Thyroid gland (tissue), 4 donors: Measurements from ENCODE around the gene RAPGEF4. TPM values are rescaled to one million over a fixed set of nuclear protein-coding genes. Genes with fewer than 3 reads are reported as not detected.

Experiments
- DNase-seq, 2 donors: peaks; one replicate each; pipeline ENCODE4 v3.0.0-alpha.2; 2019
- H3K27ac ChIP-seq, 3 donors: fragments of 200-600 bp; sonication (generic); 1 replicate in 2 of 3; 2 replicates in 1 of 3; pipeline ENCODE4 v1.5.1; 2016 to 2019; ENCODE audit warnings: mild to moderate bottlenecking in 1 of 3, moderate library complexity in 1 of 3
- H3K27me3 ChIP-seq: fragments of 200-600 bp; sonication (generic); one replicate; pipeline ENCODE4 v1.5.1; 2019
- H3K36me3 ChIP-seq, 2 donors: fragments of 200-600 bp; sonication (generic); one replicate each; pipeline ENCODE4 v1.5.1; 2016 to 2019
- H3K4me1 ChIP-seq, 2 donors: fragments of 200-600 bp; sonication (generic); one replicate each; pipeline ENCODE4 v1.5.1; 2017 to 2019
- H3K4me3 ChIP-seq, 3 donors: fragments of 200-600 bp; sonication (generic); replicated peaks in 1 of 3; 1 replicate in 2 of 3; 2 replicates in 1 of 3; pipeline ENCODE4 v1.5.1; 2016; ENCODE audit warnings: mild to moderate bottlenecking in 1 of 3
- H3K9me3 ChIP-seq: fragments of 200-600 bp; sonication (generic); one replicate; pipeline ENCODE4 v1.5.1; 2017
- CTCF ChIP-seq, 6 experiments: fragments of 200-600 bp in 3 of 6; fragments of 450-650 bp in 3 of 6; sonication (generic) in 3 of 6; IDR thresholded peaks; one replicate each; pipeline ENCODE4 v1.5.1; 2016 to 2019; ENCODE audit warnings: antibody characterized with exemption in 6 of 6, mild to moderate bottlenecking in 2 of 6, inconsistent platforms in 1 of 6, moderate library complexity in 1 of 6
- POLR2A ChIP-seq, 2 donors: fragments of 450-650 bp; IDR thresholded peaks; one replicate each; pipeline ENCODE4 v1.6.1; 2017; ENCODE audit warnings: antibody characterized with exemption in 2 of 2, mild to moderate bottlenecking in 2 of 2, moderate library complexity in 1 of 2
- WGBS, 2 donors: methylation state at CpG; one replicate each; pipeline ENCODE4 v1.1.5; 2017; 5-methylcytosine and 5-hydroxymethylcytosine counted together
- intact Hi-C: fragments of 100-400 bp; cut with DNase I; formaldehyde crosslinking; loops from one replicate; pipeline ENCODE4 v1.15.1; 2023
- total RNA-seq, 4 donors: library from RNA; depleted of rRNA; stranded (reverse); fragments of >200 nt; gene quantifications; one replicate each; pipeline ENCODE4 v1.2.3, GENCODE V29; 2016

The RAPGEF4 gene
- total RNA-seq, 4 donors from 2014 or later, result 7.9 to 19.6 (median 12.1) TPM

- Histone ChIP-seq H3K27me3 (no peaks in the 10 kb centered on the region), H3K9me3 (no peaks in the 10 kb centered on the region), H3K4me1 (peaks cover 0 to 8% of the 10 kb centered on the region in 2 donors), H3K4me3 (no peak overlapping the region), H3K27ac (no peak overlapping the region), H3K36me3 (no peaks in the 10 kb centered on the region)
- WGBS, 2 donors, result 93% methylated on average over 2 of the region's 2 CpGs
- TF ChIP-seq POLR2A (IDR thresholded peaks at IDR 0.05), result no peak
- TF ChIP-seq CTCF (IDR thresholded peaks at IDR 0.05), result no peak
- intact Hi-C loops, result no loop called here
- DNase-seq, result no peak
Measured at GRCh38 chr2:172839446-172839845, 103.8 kb downstream of the RAPGEF4 start.

GRCh38 chr2:172842511-172843265 lies 107.0 kb downstream of the RAPGEF4 start:
- H3K27ac ChIP-seq, result no peak overlapping the region
- no peak overlapping the region for H3K4me3 ChIP-seq
- no peaks in the 10 kb centered on the region for H3K27me3 ChIP-seq
- H3K4me1 ChIP-seq, result no peaks in the 10 kb centered on the region
- TF ChIP-seq POLR2A (IDR thresholded peaks at IDR 0.05) (no peak), CTCF (IDR thresholded peaks at IDR 0.05) (no peak)
- DNase-seq, result no peak
- intact Hi-C loops, result no loop called here
- 86 to 87% methylated on average over 5 of the region's 5 CpGs for WGBS, 2 donors
- no peaks in the 10 kb centered on the region for H3K9me3 ChIP-seq
- H3K36me3 ChIP-seq, result no peaks in the 10 kb centered on the region

GRCh38 chr2:172843266-172843582 lies 107.6 kb downstream of the RAPGEF4 start:
- WGBS, 2 donors, result 94 to 96% methylated on average over 1 of the region's 1 CpG
- Histone ChIP-seq H3K27ac (no peak overlapping the region), H3K9me3 (no peaks in the 10 kb centered on the region), H3K27me3 (no peaks in the 10 kb centered on the region), H3K4me1 (no peaks in the 10 kb centered on the region), H3K36me3 (no peaks in the 10 kb centered on the region), H3K4me3 (no peak overlapping the region)
- TF ChIP-seq CTCF (IDR thresholded peaks at IDR 0.05) (no peak), POLR2A (IDR thresholded peaks at IDR 0.05) (no peak)
- intact Hi-C loops, result no loop called here
- DNase-seq, result no peak

GRCh38 chr2:172843902-172844715 lies 108.5 kb downstream of the RAPGEF4 start:
- intact Hi-C loops, result no loop called here
- Histone ChIP-seq H3K27ac (no peak overlapping the region), H3K4me3 (no peak overlapping the region), H3K4me1 (no peaks in the 10 kb centered on the region), H3K9me3 (no peaks in the 10 kb centered on the region), H3K36me3 (no peaks in the 10 kb centered on the region), H3K27me3 (no peaks in the 10 kb centered on the region)
- DNase-seq, result no peak
- 61% methylated on average over 6 of the region's 6 CpGs for WGBS, 2 donors
- TF ChIP-seq POLR2A (IDR thresholded peaks at IDR 0.05) (no peak), CTCF (IDR thresholded peaks at IDR 0.05) (no peak)

GRCh38 chr2:172845028-172845630 lies 109.5 kb downstream of the RAPGEF4 start:
- DNase-seq, result no peak
- intact Hi-C loops, result no loop called here
- WGBS, 2 donors, result 82 to 92% methylated on average over 2 of the region's 2 CpGs
- Histone ChIP-seq H3K27ac (no peak overlapping the region), H3K4me3 (no peak overlapping the region), H3K27me3 (no peaks in the 10 kb centered on the region), H3K9me3 (no peaks in the 10 kb centered on the region), H3K4me1 (no peaks in the 10 kb centered on the region), H3K36me3 (no peaks in the 10 kb centered on the region)
- TF ChIP-seq POLR2A (IDR thresholded peaks at IDR 0.05), result no peak
- no peak for TF ChIP-seq CTCF (IDR thresholded peaks at IDR 0.05)
